GM19099 (cell line): ENCODE measurements around the gene LHFPL3.

ENCODE experiments used
- POLR2A ChIP-seq: IDR thresholded peaks from 3 replicates; pipeline ENCODE4 v1.6.1; 2011; ENCODE audit warnings: low read depth; ENCODE audit not compliant: insufficient read length; ENCODE audit errors: extremely low read depth

Gene LHFPL3

DNA sequence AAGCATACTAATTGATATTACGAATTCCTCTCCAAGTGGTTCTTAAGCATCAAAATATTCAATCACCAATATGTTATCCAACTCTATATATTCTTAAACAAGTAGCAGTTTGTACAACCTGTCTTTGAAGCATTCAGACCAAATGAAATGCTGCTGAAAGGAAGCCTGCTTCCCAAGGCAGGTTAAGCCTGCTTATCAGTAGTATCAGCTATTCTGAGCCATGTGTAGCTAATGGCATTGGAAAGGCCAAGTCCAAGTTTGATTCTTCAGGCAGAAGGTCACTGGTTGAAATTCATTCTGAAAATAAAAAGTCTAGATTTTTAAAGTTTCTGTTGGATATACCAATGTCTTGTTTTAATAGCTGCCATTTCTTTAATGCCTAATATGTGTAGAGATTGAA is 328.7 kb downstream of the LHFPL3 start:
- TF ChIP-seq POLR2A: no peak

DNA sequence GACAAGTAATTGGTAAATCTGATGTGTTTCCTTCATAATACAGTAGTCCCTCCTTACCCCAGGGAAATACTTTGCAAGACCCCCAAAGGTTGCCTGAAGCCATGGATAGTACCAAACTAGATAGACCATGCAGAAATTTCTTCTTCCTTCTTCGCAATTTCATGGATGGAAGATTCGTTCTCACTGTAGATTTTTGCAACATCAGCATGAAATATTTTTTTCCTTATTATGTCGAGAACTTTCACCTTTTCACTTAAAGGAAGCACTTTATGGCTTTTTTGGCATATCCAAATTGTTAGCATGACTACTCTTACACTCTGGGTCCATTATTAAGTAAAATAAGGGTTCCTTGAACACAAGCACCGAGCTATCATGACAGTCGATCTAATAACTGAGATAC is 333.2 kb downstream of the LHFPL3 start:
- no peak for TF ChIP-seq POLR2A

DNA sequence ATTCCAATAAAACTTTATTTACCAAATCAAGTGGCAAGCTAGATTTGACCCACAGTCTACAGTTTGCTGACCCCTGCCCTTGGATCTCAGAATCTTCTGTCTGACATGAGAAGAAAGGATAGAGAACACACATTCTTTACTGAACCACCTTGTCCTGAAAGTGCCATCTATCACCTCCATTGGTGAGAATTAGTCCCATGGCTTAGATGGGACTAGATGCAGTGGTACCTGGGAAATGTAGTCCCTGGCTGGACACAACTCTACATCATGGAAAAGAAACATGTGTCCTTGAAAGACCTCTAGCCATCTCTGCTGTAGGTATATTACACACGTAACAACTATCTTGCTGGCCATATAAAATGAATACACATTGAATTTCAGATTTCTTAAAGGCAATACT is 336.2 kb downstream of the LHFPL3 start:
- TF ChIP-seq POLR2A: no peak

DNA sequence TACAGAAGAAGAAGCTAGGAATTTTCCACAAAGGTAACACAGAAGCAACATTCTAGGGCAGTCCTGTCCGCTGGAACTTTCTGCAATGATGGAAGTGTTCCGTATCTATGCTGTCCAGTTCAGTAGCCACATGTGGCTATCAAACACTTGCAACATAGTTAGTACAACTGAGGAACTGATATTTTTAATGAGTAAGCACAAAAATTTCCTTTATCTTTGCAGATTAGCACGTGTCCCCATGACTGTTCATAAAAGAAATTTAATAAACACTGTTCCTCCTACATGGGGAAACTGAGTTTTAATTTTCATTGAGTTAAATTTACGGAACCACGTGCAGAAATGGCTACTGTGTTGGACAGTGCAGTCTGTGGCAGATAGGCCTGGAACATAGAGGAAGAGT is 349.2 kb downstream of the LHFPL3 start:
- no peak for TF ChIP-seq POLR2A

DNA sequence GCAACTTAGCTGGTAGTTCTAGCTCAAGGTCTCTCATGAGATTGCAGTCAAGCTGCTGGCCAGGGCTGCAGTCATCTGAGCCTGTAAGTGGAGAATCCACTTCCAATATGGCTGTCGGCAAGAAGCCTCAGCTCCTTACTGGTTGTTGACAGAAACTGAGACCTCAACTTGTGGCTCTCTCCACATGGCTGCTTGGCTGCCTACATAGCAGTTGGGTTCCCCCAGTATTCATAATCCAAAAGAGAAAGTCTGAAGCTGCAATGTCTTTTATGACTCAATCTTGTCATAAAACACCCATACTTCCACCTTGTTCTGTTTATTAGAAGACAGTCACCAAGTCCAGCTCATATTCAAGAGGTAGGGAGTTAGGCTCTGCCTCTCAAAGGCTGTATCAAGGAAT is 350.7 kb downstream of the LHFPL3 start:
- TF ChIP-seq POLR2A: no peak

DNA sequence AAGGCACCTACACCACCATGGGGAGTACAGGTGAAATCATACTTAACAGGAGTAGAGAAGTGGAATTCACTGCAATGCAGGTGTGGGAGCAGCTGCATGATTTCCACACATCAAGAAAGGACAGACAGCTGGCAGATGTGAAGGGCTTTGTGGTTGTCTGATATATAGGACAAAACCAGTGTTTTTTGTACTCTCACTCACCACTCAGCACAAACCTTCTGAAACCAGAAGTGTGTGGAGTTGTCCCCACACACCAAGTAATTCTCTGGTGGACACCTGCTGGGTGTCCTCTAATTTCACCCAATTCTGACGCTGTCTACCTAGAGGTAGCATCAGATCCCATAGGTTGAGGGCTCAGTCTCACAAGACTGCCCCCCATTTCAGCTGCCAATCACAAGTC is 357.9 kb downstream of the LHFPL3 start:
- no peak for TF ChIP-seq POLR2A

DNA sequence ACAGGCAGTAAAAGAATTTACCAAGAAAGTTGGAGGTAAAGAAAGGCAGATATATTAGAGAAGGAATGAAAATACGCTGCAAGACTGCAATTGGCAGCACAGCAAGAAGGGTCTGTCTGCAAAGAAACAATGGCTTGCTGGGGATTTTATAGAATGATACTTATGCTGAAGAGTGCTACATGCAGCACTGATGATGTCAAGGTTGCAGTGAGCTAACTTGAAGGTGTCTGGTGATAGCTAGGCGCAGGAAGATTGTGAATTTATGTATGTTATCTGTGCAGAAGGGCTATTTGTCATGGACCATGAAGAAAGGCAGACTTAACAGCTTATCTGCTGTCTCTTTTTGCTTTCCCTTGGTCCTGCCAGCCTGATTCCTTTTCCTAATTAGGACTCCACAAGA is 366.3 kb downstream of the LHFPL3 start:
- TF ChIP-seq POLR2A: no peak

DNA sequence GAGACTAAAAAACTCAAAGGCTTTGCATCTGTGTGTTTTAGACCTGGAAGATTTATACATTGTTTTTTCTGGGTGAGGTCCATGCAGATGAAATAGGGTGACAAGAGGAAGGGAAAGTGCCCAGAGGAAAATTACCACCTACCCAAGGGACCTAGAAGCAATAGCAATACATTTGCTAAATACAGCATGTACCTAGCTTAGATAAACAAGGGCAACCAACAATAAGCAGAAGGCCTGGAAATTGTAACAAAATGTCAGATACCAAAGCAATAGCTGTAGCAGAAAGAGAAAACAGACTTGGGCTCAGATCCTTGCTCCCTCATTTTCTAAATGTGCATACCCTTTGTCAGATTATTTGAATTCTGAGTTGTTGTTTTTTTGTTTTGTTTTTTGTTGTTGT is 367.2 kb downstream of the LHFPL3 start:
- TF ChIP-seq POLR2A: no peak

DNA sequence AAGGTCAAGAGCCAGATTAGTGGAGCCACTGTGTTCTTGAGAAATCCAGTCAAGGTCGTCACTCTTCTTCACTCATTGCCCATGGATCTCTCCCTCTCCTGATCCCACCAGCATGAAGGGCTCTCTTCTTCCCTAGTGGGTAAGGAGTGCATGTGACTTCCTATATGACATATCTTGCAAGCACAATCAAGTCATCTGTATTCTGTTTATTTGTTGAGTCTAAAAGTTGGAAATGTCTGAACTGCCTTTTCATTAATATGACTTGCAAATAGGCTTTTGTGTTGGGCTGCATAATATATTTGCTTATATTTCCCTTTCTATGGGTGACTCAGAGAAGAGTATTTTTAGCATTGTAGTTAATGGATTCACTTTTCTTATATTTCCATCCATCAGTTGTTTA is 371.9 kb downstream of the LHFPL3 start:
- TF ChIP-seq POLR2A: no peak

DNA sequence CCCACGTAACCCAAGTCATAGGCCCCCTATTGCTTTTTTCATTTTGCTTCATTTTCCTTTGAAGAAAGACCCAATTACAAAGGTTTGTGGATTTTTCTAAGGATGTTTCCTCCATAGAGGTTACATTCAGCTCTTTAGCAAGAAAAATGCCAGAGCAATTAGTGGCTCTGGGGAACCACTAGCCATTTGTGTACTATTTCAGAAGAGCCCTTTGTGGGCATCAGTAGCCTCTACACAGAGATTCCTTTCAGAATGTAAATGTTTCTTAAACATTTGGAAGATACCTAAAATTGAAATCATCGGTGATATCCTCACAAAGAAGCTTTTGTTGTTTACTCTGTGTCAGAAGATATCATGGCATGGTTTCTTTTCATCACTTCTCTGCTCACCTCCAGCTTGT is 394.6 kb downstream of the LHFPL3 start:
- no peak for TF ChIP-seq POLR2A

DNA sequence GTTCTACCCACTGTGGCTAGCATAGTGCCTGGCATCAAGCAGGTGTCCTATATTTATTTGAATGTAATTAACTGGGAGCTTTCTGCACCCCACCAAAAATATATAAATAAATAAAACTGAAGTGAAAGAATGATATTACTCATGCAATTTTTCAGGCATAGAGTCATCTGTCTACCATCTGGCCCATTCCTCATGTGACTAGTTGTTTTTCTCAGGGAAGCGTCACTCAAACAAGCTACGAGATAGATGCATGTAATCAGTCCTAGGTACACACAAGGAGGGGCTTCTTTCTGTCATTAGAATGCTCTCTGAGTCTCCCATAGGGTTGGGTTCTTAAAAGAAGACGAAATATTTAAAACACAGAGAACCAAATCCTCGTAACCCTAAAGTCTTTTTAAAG is 430.1 kb downstream of the LHFPL3 start:
- no peak for TF ChIP-seq POLR2A

DNA sequence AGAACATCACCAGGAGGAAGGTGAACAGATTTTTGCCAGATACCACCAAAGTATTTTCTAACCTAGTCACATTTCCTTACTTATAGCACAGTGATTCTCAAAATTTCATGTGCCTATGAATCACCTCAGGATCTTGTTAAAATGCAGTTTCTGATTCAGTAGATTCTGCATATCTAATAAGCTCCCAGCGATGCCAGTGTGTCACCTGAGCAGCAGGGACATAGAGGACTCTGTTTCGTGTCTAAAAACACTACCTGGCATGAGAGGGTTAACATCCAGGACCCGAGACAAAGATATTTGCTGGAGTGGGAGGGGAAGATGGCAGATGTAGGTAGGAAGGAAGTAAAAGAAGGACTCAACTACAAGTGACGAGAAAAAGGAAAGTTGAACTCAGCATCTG is 433.5 kb downstream of the LHFPL3 start:
- TF ChIP-seq POLR2A: no peak

DNA sequence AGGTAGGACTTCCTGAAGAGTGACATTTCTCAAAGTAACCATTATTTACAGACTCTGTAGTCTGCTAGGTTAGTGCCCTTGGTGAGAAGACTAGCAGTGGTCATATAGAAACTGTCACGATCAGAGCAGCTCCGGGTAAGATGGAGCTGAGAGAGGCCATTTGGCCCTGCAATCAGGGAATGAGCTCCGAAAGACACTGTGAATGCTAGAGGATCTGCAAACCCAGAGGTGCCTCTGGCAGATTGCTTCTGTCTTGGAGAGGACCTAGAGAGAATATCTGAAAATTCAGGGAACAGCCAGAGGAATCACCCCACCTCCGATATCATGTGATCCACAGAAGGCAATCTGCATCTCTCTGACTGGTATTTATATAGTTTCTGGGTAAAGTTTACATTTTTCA is 438.7 kb downstream of the LHFPL3 start:
- no peak for TF ChIP-seq POLR2A

DNA sequence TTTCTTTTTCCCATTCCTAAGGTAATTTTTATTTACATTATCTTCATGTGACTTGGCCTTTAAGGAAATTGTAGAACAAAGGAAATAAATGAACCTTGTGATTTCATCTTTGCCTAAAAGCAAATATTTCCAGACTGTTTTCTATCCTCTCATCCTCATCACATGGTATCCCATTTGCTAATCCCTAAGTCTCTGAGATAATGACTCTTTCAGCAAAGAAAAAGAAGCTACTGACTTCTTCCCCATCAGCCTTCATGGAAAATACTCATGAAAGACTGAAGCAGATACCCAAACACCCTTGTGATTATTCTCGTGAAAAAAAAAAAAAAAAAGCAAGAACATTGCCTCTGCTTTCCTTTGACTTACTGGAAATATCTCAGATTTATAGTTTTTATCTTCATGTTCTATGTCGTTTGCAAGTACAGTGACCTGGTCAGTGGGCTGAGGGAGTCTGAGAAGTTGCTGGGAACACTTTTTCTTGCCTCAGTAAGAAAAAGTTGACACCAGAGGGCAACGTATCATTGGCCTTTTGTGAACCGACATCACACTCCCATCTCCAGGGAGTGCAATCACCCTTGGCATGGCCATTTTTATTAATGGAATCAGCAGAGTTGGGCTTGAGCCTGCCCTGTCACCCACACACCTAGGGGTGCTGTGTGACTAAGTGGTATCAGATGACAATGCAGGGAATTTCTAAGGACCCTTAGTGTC is 439.6 kb downstream of the LHFPL3 start:
- TF ChIP-seq POLR2A: no peak

DNA sequence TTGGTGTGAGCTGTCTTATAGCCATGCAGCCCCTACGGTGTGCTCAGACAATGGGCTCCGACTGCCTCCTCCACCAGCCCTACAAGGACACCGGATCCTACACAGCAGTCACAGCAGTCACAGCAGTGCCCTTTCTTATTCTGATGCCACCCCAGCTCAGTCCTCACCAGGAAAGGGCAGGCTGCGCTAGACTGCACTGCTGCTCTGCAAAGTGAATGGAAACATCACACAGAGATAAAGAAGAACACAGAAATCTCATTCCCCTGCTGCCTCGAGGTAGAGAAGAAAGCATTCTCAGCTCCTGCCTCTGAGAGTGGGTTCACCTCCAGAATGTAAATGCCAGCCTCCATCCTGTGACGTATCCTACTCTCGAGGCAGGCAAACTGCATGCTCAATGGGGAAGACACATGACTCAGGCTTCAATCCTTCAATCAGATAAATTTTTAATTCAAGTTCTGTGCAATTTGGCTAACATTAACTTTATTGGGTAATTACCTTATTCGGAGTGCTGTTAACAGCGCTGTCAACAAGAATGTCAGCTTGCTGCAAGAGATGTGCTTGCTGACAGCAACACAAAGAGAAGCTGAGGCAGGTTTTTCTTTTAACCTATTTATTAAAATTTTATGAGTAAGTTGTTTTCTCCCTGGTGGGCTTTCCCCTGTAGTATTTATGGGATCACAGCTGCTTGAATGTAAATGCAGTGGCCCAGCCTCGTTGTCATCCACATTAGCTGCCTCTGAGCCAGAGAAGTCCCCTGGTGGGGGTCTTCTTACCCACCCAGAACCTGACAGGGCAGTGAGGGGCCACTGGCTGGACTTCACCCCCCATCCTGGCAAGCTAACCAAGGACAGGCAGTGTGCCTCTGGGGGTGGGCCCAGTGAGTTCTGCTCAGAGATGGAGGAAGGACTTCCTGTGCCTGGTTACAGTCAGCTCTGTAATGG is 444.3 kb downstream of the LHFPL3 start:
- no peak for TF ChIP-seq POLR2A

DNA sequence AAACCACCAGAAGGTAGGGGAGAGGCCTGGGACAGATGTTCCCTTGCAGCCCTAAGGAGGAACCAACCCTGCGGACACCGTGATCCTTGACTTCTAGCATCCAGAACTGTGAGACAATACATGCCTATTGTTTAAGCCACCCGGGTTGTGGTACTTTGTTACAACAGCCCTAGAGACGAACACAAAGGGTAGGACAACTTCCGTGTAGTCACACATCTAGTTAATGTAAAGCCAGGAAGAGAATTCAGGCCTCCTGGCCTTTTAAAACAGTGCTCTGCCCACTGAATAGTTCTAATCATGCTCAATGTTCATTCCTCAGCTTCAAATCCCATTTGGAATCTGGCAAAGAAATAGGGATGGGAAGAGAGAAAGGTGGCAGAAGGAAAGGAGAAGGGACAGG is 445.4 kb downstream of the LHFPL3 start:
- TF ChIP-seq POLR2A: no peak
